Measurements from ENCODE around the gene MOB1B.

- TF ChIP-seq RAD21 (IDR thresholded peaks at IDR 0.05; ENCODE audit: insufficient read depth, low read depth, low read length) (no peak), POLR2AphosphoS5 (IDR thresholded peaks at IDR 0.05; ENCODE audit: low read length) (no peak), CTCF (IDR thresholded peaks at IDR 0.05 in 2 of 3, conservative IDR thresholded peaks at IDR 0.05 in 1 of 3; ENCODE audit: control insufficient read depth in 2 of 3, extremely low read depth in 1 of 3, insufficient read depth in 1 of 3, low read depth in 3 of 3, low read length in 3 of 3) (no peak), SREBF1 (IDR thresholded peaks at IDR 0.05; ENCODE audit: low read length) (no peak), POLR2A (IDR thresholded peaks at IDR 0.05; ENCODE audit: low read depth, low read length) (no peak), JUNB (IDR thresholded peaks at IDR 0.05) (no peak), SRF (IDR thresholded peaks at IDR 0.05; ENCODE audit: low read depth in 2 of 2, low read length in 2 of 2) (no peak), NFIC (IDR thresholded peaks at IDR 0.05; ENCODE audit: low read depth, low read length) (no peak), MXI1 (IDR thresholded peaks at IDR 0.05; ENCODE audit: low read depth, low read length) (no peak), MTA3 (IDR thresholded peaks at IDR 0.05; ENCODE audit: borderline replicate concordance, low read length) (no peak), TAF1 (IDR thresholded peaks at IDR 0.05; ENCODE audit: borderline replicate concordance, low read depth, low read length) (no peak), REST (IDR thresholded peaks at IDR 0.05; ENCODE audit: low read depth, low read length) (no peak), TCF3 (IDR thresholded peaks at IDR 0.05; ENCODE audit: borderline replicate concordance, insufficient read depth, low read depth, low read length) (no peak)
Measured at GRCh38 chr4:70892086-70892769, 9.9 kb upstream of the MOB1B start.
